IPS DF 19.7 (cell line): ENCODE results near the gene ADCY5.

Experiments
- DNase-seq: peaks from one replicate; pipeline ENCODE4 v3.0.0-alpha.2; 2013; ENCODE audit warnings: low read depth, low spot score

Gene ADCY5

GRCh38 chr3:123301331-123302184 lies 147.3 kb downstream of the ADCY5 start:
- DNase-seq: no peak

- DNase-seq: no peak
These were observed 148.3 kb downstream of the ADCY5 start for GRCh38 chr3:123300583-123300982.

GRCh38 chr3:123300056-123300455 lies 148.8 kb downstream of the ADCY5 start:
- no peak for DNase-seq

- DNase-seq: no peak
These were observed 149.3 kb downstream of the ADCY5 start for GRCh38 chr3:123299581-123299980.

GRCh38 chr3:123298903-123299302 lies 150.0 kb downstream of the ADCY5 start:
- DNase-seq: no peak

- DNase-seq: no peak
These were observed 151.3 kb downstream of the ADCY5 start for GRCh38 chr3:123297627-123297899.

GRCh38 chr3:123296836-123297626 lies 151.9 kb downstream of the ADCY5 start:
- DNase-seq: no peak

- no peak for DNase-seq
These were observed 152.6 kb downstream of the ADCY5 start for GRCh38 chr3:123296261-123296660.

GRCh38 chr3:123295901-123296250 lies 153.0 kb downstream of the ADCY5 start:
- DNase-seq: no peak

- DNase-seq: no peak
These were observed 153.6 kb downstream of the ADCY5 start for GRCh38 chr3:123295171-123295900.

- no peak for DNase-seq
These were observed 154.5 kb downstream of the ADCY5 start for GRCh38 chr3:123294296-123294938.

GRCh38 chr3:123292321-123293310 lies 156.3 kb downstream of the ADCY5 start:
- no peak for DNase-seq

GRCh38 chr3:123291404-123291803 lies 157.5 kb downstream of the ADCY5 start:
- DNase-seq: no peak

GRCh38 chr3:123290962-123291361 lies 157.9 kb downstream of the ADCY5 start:
- DNase-seq: no peak

- DNase-seq: no peak
These were observed 158.6 kb downstream of the ADCY5 start for GRCh38 chr3:123290107-123290930.

- DNase-seq: no peak
These were observed 159.3 kb downstream of the ADCY5 start for GRCh38 chr3:123289391-123290106.

- DNase-seq: no peak
These were observed 161.0 kb downstream of the ADCY5 start for GRCh38 chr3:123287962-123288302.

- DNase-seq: no peak
These were observed 161.6 kb downstream of the ADCY5 start for GRCh38 chr3:123287051-123287961.
